A549 (cell line): ENCODE results near the gene NEXN. TPM values are rescaled to one million over a fixed set of nuclear protein-coding genes. Genes with fewer than 3 reads are reported as not detected.

Source experiments
- ATAC-seq, 2 experiments: fragments of 200-7000 bp in 1 of 2; fragments of >200 bp in 1 of 2; cut with Nextera tagmentation in 1 of 2; cut with Tn5 transposase in 1 of 2; 3 replicates each; pipeline versions ENCODE4 v1.8.0 to v1.9.1; 2018 to 2020; ENCODE audit warnings: mild to moderate bottlenecking in 1 of 2, moderate library complexity in 1 of 2
- CTCF ChIA-PET: fragments of 300-600 bp; sonication (Branson Sonifier 250); formaldehyde crosslinking; extraction: SDS; loops from one replicate; lab custom pipeline; 2021; ENCODE audit warnings: antibody characterized with exemption, inconsistent platforms; lab: Yijun Ruan, JAX
- POLR2A ChIA-PET: fragments of 350-600 bp; formaldehyde crosslinking; extraction: SDS; loops from one replicate; lab custom pipeline; 2021; ENCODE audit warnings: antibody characterized with exemption, inconsistent platforms; lab: Yijun Ruan, JAX
- DNase-seq, 2 experiments: peaks; one replicate each; pipeline versions ENCODE4 v3.0.0 to v3.0.0-alpha.2; 2011 to 2016; ENCODE audit warnings: low read depth in 1 of 2, low spot score in 1 of 2
- FAIRE-seq: peaks from 2 replicates; lab custom pipeline; 2011; peaks lifted over from hg19 to GRCh38; lab: Jason Lieb, UNC
- H3K27ac ChIP-seq, 2 experiments: fragments of >200 bp; sonication (Bioruptor Twin); formaldehyde crosslinking; 3 replicates each; pipeline ENCODE4 v1.5.1; 2016 to 2017
- H3K4me1 ChIP-seq: fragments of >200 bp; sonication (Bioruptor Twin); formaldehyde crosslinking; 3 replicates; pipeline ENCODE4 v1.6.1; 2016
- H3K4me2 ChIP-seq: fragments of >200 bp; sonication (Bioruptor Twin); formaldehyde crosslinking; 3 replicates; pipeline ENCODE4 v1.6.1; 2016
- H3K4me3 ChIP-seq: fragments of >200 bp; sonication (Bioruptor Twin); formaldehyde crosslinking; 3 replicates; pipeline ENCODE4 v1.5.1; 2016
- H3K9me3 ChIP-seq: fragments of >200 bp; sonication (Bioruptor Twin); formaldehyde crosslinking; 3 replicates; pipeline ENCODE4 v1.6.1; 2016
- BHLHE40 ChIP-seq: IDR thresholded peaks from 2 replicates; pipeline ENCODE4 v1.6.1; 2012; ENCODE audit warnings: low read depth, low read length, inconsistent platforms
- CBX8 ChIP-seq: fragments of 200-600 bp; sonication (generic); IDR thresholded peaks from 2 replicates; pipeline ENCODE4 v1.6.1; 2016
- CHD2 ChIP-seq: fragments of 150-350 bp; IDR thresholded peaks from 2 replicates; pipeline ENCODE4 v1.6.1; 2014; ENCODE audit warnings: low read length; ENCODE audit not compliant: partially characterized antibody
- EHF ChIP-seq: fragments of 250-450 bp; sonication (Bioruptor Pico); IDR thresholded peaks from 2 replicates; pipeline ENCODE4 v1.5.0; 2020; ENCODE audit warnings: mild to moderate bottlenecking
- ELK1 ChIP-seq: fragments of 150-350 bp; IDR thresholded peaks from 2 replicates; pipeline ENCODE4 v1.6.1; 2014; ENCODE audit warnings: low read depth, mild to moderate bottlenecking, low read length
- EP300 ChIP-seq, 2 experiments: fragments of >200 bp; sonication (Bioruptor Twin); formaldehyde crosslinking; IDR thresholded peaks; 2 replicates in 1 of 2; 3 replicates in 1 of 2; pipeline ENCODE4 v1.6.1; 2016 to 2017
- FOSB ChIP-seq: fragments of 250-450 bp; sonication (Bioruptor Pico); IDR thresholded peaks from 2 replicates; pipeline ENCODE4 v1.5.0; 2020; ENCODE audit warnings: mild to moderate bottlenecking, moderate library complexity
- FOSL2 ChIP-seq, 2 experiments: fragments of 450-650 bp in 1 of 2; fragments of >200 bp in 1 of 2; sonication (Bioruptor Twin) in 1 of 2; formaldehyde crosslinking; IDR thresholded peaks; 2 replicates each; pipeline versions ENCODE4 v1.5.0 to v1.6.1; 2016 to 2020; ENCODE audit warnings: mild to moderate bottlenecking in 1 of 2, moderate library complexity in 1 of 2
- FOXS1 ChIP-seq: fragments of 250-450 bp; sonication (Bioruptor Pico); IDR thresholded peaks from 2 replicates; pipeline ENCODE4 v1.5.0; 2020; ENCODE audit warnings: mild to moderate bottlenecking, moderate library complexity
- HES2 ChIP-seq: fragments of >200 bp; sonication (Bioruptor Twin); formaldehyde crosslinking; IDR thresholded peaks from 2 replicates; pipeline ENCODE4 v1.6.1; 2016
- HOXA7 ChIP-seq: fragments of 250-450 bp; sonication (Bioruptor Pico); IDR thresholded peaks from 2 replicates; pipeline ENCODE4 v1.5.0; 2020; ENCODE audit warnings: mild to moderate bottlenecking, moderate library complexity
- MAFK ChIP-seq: fragments of 450-650 bp; IDR thresholded peaks from 2 replicates; pipeline ENCODE4 v1.6.1; 2014; ENCODE audit not compliant: partially characterized antibody
- MAZ ChIP-seq: fragments of 150-350 bp; IDR thresholded peaks from 2 replicates; pipeline ENCODE4 v1.6.1; 2014; ENCODE audit warnings: antibody characterized with exemption, low read depth, low read length, borderline replicate concordance
- MYC ChIP-seq: IDR thresholded peaks from 2 replicates; pipeline ENCODE4 v1.6.1; 2012; ENCODE audit warnings: mild to moderate bottlenecking, inconsistent platforms, low read length, improper control_type of control experiment, borderline replicate concordance
- NFE2L2 ChIP-seq: fragments of 150-350 bp; conservative IDR thresholded peaks from 2 replicates; pipeline ENCODE4 v1.6.1; 2014; ENCODE audit warnings: low read length
- NR3C1 ChIP-seq: fragments of >200 bp; sonication (Bioruptor Twin); formaldehyde crosslinking; IDR thresholded peaks from 3 replicates; pipeline ENCODE4 v1.6.1; 2017
- POLR2A ChIP-seq: IDR thresholded peaks from 2 replicates; pipeline ENCODE4 v1.6.1; 2012; ENCODE audit warnings: mild to moderate bottlenecking, low read length
- POLR2AphosphoS2 ChIP-seq: conservative IDR thresholded peaks from 2 replicates; pipeline ENCODE4 v1.6.1; 2012; ENCODE audit warnings: low read length, improper control_type of control experiment, inconsistent platforms
- RAD21 ChIP-seq, 2 experiments: fragments of >200 bp in 1 of 2; sonication (Bioruptor Twin) in 1 of 2; formaldehyde crosslinking in 1 of 2; IDR thresholded peaks in 1 of 2; conservative IDR thresholded peaks in 1 of 2; 2 replicates in 1 of 2; 3 replicates in 1 of 2; pipeline ENCODE4 v1.6.1; 2012 to 2018; ENCODE audit warnings: inconsistent platforms in 1 of 2
- RARB ChIP-seq: fragments of 250-450 bp; sonication (Bioruptor Pico); IDR thresholded peaks from 2 replicates; pipeline ENCODE4 v1.8.0; 2021; ENCODE audit warnings: mild to moderate bottlenecking, moderate library complexity
- RFX5 ChIP-seq: fragments of 450-650 bp; IDR thresholded peaks from 2 replicates; pipeline ENCODE4 v1.7.1; 2014; ENCODE audit warnings: antibody characterized with exemption, mild to moderate bottlenecking, moderate library complexity
- TFCP2L1 ChIP-seq: fragments of 250-450 bp; sonication (Bioruptor Pico); IDR thresholded peaks from 2 replicates; pipeline ENCODE4 v1.5.0; 2021; ENCODE audit warnings: mild to moderate bottlenecking
- TP53 ChIP-seq: fragments of 250-450 bp; sonication (Bioruptor Pico); IDR thresholded peaks from 2 replicates; pipeline ENCODE4 v1.5.0; 2021; ENCODE audit warnings: mild to moderate bottlenecking, moderate library complexity
- USF2 ChIP-seq: fragments of 450-650 bp; IDR thresholded peaks from 2 replicates; pipeline ENCODE4 v1.6.1; 2014; ENCODE audit warnings: antibody characterized with exemption
- ZC3H11A ChIP-seq: fragments of 450-650 bp; IDR thresholded peaks from 2 replicates; pipeline ENCODE4 v1.6.1; 2014; ENCODE audit warnings: antibody characterized with exemption, mild to moderate bottlenecking
- ZFP36 ChIP-seq: fragments of 450-650 bp; IDR thresholded peaks from 2 replicates; pipeline ENCODE4 v1.6.1; 2014; ENCODE audit warnings: borderline replicate concordance; ENCODE audit not compliant: partially characterized antibody
- ZSCAN20 ChIP-seq: fragments of 250-450 bp; sonication (Bioruptor Pico); IDR thresholded peaks from 2 replicates; pipeline ENCODE4 v1.8.0; 2022; ENCODE audit warnings: mild to moderate bottlenecking, moderate library complexity
- WGBS: methylation state at CpG from one replicate; pipeline ENCODE4 v1.1.6; 2017; ENCODE audit errors: missing lambda C conversion rate; 5-methylcytosine and 5-hydroxymethylcytosine counted together
- polyA plus RNA-seq, 4 experiments: library from polyadenylated mRNA; depleted of rRNA in 3 of 4; stranded (reverse); fragments of >200 nt; fragmentation: RNase III in 1 of 4; extraction: RNeasy Plus Mini Kit Qiagen cat#74134 plus additional on column Dnase treatment in 1 of 4; gene quantifications; 2 replicates in 3 of 4; 3 replicates in 1 of 4; pipeline ENCODE4 v1.2.3, GENCODE V29; 2011 to 2017

Gene NEXN
- polyA plus RNA-seq, 2 of the 4 experiments (the other 2 are of a cell fraction) = 1.8 to 8.2 TPM

- POLR2A ChIA-PET = no interaction called here
- WGBS = 92% methylated on average over 2 of the region's 2 CpGs
- no peak for FAIRE-seq
Observed at GRCh38 chr1:77958850-77959249, 70.4 kb downstream of the NEXN start.

GRCh38 chr1:77961392-77961791 lies 73.0 kb downstream of the NEXN start:
- TF ChIP-seq POLR2A = no peak
- TF ChIP-seq NR3C1 = no peak
- no peak for TF ChIP-seq CBX8
- TF ChIP-seq TP53 = no peak
- no peak for TF ChIP-seq ZC3H11A
- TF ChIP-seq MYC = no peak
- no peak for TF ChIP-seq ZSCAN20
- no peak for TF ChIP-seq ZFP36
- no peak for TF ChIP-seq ELK1
- TF ChIP-seq RFX5 = no peak
- TF ChIP-seq RAD21 (conservative IDR thresholded peaks at IDR 0.05 in 1 of 2, IDR thresholded peaks at IDR 0.05 in 1 of 2) = no peak
- no peak for TF ChIP-seq USF2
- no peak for DNase-seq
- no peak for FAIRE-seq
- no peak for ATAC-seq
- ChIA-PET CTCF (no interaction called here), POLR2A (no interaction called here)
- Histone ChIP-seq H3K4me2 (no peak overlapping the region), H3K9me3 (no peaks in the 10 kb centered on the region), H3K4me1 (peaks cover 27% of the 10 kb centered on the region), H3K4me3 (no peak overlapping the region), H3K27ac (no peak overlapping the region)
- 68% methylated on average over 2 of the region's 2 CpGs for WGBS

More at GRCh38 chr1:77958850-77959249, 70.4 kb downstream of the NEXN start:
- DNase-seq = no peak
- Histone ChIP-seq H3K4me1 (peaks cover 16% of the 10 kb centered on the region), H3K4me2 (no peak overlapping the region), H3K4me3 (no peak overlapping the region), H3K9me3 (no peaks in the 10 kb centered on the region), H3K27ac (no peak overlapping the region)
- no peak for ATAC-seq
- TF ChIP-seq MAFK (peak; percentile 40), RARB (no peak)
- CTCF ChIA-PET = no interaction called here

- no peak for ATAC-seq
- TF ChIP-seq ELK1 = no peak
- no peak for TF ChIP-seq FOSL2 (IDR thresholded peaks at IDR 0.05)
- no peak for TF ChIP-seq FOSL2 (CRISPR knock-in tag; IDR thresholded peaks at IDR 0.05)
- TF ChIP-seq POLR2AphosphoS2 = no peak
- TF ChIP-seq TFCP2L1 = no peak
- no peak for TF ChIP-seq MAFK
- TF ChIP-seq HES2 = no peak
- no peak for TF ChIP-seq FOSB
- TF ChIP-seq MAZ = no peak
- TF ChIP-seq CHD2 = no peak
- no peak for TF ChIP-seq EHF (CRISPR knock-in tag)
- no peak for TF ChIP-seq NR3C1
- TF ChIP-seq USF2 = no peak
- TF ChIP-seq EP300 (IDR thresholded peaks at IDR 0.05) = no peak
- TF ChIP-seq BHLHE40 = no peak
- TF ChIP-seq FOXS1 (CRISPR knock-in tag) = no peak
- TF ChIP-seq HOXA7 (CRISPR knock-in tag) = no peak
- no peak for TF ChIP-seq NFE2L2
- Histone ChIP-seq H3K4me3 (no peak overlapping the region), H3K9me3 (no peaks in the 10 kb centered on the region), H3K27ac (no peak overlapping the region), H3K4me1 (peaks cover 40% of the 10 kb centered on the region), H3K4me2 (no peak overlapping the region)
- WGBS = 74% methylated on average over 3 of the region's 3 CpGs
- FAIRE-seq = no peak
- ChIA-PET POLR2A (no interaction called here), CTCF (interaction anchor here (0.8 to 1.3 kb wide), 2 partner anchors 9 to 148 kb away, joined by 3 to 4 read pairs; no protein-coding TSS in a partner anchor)
- no peak for DNase-seq
Observed at GRCh38 chr1:77966291-77966690, 77.9 kb downstream of the NEXN start.
